GM19238 (cell line): Measurements from ENCODE around the gene IL15.
"Not testable (repeated sequence)": the region's sequence is repeated elsewhere in the genome, so short reads cannot be mapped to it uniquely, and the experiment has no call there.

ENCODE experiments used
- DNase-seq: peaks from one replicate; pipeline ENCODE4 v3.0.0; 2011; ENCODE audit warnings: low spot score; ENCODE audit not compliant: insufficient read length

Gene IL15

DNA sequence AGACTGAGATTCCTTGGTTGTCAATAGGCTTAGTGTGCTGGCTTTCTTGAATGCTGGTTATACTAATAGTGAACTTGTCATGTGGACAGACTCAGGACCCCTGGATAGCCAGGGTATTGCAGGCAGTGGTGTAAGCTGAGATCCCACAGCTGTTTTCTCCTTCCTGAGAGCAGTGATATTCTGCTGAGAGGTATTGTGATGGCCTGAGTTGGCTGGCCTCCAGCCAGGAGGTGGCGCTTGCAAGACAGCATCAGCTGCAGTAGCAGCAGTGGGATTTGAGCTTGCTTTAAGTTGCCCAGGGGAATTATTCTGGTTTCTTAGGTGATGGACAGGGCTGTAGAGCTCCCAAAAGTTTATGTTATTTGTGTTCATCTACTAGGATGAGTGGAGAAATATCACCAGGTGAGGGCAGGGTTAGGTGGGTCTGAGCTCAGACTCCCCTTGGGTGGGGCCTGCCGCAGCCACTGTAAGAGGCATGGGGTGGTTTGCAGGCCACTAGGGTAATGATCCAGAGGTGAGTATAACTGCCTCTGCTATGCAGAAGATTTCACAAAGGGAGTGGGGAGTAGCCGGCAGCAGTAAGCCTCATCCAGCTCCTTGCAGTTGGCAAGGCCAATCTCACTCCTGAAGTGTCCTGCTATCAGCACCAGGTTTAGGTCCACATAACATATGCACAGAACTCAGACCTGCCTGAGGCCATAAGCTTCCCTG, 66.2 kb downstream of the IL15 start:
- no peak for DNase-seq

DNA sequence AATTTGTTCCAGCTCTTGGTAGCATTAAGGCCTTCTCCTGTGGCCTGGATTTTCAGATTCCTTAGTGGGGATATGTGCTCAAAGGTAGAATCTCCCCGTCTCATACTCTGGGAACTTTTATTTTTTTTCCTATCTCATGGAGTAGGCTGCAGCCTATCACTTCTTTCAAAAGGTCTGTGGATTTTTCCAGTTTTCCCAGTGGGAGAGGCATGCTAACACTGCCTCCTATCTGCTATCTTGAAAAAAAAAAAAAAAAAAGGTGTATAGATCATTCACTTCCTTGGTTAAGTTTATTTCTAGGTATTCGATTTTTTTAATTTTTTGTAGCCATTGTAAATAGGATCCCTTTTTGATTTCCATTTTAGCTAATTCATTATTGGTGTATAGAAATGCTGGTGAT, 67.1 kb downstream of the IL15 start:
- no peak for DNase-seq

DNA sequence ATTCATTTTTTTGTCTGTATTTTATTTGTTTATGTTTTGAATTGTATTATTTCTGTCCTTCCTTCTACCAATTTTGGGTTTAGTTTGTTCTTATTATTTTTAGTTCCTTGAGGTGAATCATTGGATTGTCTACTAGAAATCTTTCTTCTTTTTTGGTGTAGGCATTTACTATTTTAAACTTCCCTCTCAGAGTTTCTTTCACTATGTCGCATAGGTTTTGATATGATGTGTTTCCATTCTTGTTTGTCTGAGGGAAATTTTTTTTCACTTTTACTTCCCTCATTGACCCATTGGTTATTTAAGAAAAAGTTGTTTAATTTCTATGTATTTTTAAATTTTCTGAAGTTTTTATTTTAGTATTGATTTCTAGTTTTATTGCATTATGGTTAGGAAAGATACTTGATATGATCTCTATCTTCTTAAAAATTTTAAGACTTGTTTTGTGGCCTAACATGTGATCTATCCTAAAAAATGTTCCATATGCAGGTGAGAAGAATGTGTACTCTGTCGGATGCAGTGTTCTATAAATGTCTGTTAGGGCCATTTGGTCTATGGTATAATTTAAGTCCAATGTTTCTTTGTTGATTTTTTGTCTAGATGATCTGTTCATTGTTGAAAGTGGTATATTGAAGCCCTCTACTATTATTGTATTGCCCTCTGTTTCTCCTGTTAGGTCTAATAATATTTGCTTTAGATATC, 68.8 kb downstream of the IL15 start:
- DNase-seq, result no peak

DNA sequence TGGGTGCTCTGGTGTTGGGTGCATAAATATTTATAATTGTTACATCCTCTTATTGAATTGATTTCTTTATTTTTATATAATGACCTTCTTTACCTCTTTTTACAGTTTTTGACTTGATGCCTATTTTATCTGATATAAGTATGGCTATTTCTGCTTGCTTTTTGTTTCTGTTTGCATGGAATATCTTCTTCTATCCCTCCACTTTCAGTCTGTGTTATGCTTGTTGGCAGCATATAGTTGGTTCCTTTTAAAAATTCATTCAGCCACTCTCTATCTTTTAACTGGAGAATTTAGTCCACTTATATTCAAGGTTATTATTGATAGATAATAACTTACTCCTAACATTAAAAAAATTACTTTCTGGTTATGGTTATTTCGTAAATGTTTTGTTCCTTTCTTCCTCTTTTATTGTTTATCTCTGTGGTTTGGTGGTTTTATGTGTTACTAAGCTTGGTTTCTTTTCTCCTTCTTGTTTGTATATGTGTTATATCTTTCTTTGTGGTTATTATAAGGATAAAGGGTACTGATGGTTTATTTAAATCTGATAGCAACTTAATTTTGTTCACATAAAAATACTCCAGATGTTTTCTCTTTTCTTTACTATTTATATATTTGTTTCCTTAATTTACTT, 69.5 kb downstream of the IL15 start:
- DNase-seq, result no peak

DNA sequence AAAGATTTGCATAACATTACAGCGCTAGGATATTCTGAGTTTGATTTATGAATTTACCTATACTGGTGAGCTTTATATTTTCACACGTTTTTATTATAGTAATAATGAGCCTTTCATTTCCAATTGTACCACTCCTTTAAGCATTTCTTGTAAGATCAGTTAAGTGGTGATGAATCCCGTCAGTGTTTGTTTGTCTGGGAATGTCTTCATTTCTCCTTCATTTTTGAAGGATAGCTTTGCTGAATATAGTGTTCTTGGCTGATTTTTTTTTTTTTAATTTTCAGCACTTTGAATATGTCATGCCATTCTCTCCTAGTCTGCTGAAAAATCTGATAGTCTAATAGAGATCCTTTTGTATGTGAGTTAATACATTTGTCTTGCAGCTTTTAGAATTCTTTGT, 70.1 kb downstream of the IL15 start:
- DNase-seq, result no peak

DNA sequence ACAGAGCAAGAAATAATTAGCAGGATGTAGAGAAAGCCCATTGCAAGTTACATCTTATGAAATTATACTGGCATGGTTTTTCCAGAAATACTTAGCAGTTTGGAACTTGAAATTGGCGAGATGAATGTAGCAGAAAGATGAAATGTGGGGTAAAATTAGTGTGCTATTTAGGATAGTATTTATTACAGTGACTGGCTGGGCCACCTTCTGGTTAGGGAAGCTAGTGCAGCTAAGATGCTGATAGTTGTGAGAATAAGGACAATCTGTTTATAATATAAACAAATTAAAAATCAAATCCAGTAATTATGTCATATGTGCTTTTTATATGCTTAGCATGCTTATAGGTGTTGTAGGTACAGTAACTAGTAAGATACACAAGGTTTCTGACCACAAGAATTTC, 74.8 kb downstream of the IL15 start:
- no peak for DNase-seq

DNA sequence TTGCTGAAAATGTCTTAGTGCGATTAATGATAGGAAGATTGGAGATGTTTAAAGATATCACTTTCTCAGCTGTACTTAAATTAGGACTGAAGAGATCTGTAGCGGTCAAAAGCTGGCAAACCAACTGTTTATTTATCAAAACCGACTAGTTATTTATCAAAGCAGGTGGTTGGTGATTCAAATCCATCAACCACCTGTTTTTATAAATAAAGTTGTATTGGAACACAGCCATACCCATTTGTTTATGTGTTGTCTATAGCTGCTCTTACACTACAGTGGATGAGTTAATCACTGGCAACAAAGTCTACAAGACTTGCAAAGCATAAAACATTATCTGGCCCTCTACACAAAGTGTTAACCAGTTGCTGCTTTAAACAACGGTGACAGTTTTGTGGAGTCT, 76.8 kb downstream of the IL15 start:
- no peak for DNase-seq

- DNase-seq, result no peak
Observed at GRCh38 chr4:141713771-141714445, 77.5 kb downstream of the IL15 start.

DNA sequence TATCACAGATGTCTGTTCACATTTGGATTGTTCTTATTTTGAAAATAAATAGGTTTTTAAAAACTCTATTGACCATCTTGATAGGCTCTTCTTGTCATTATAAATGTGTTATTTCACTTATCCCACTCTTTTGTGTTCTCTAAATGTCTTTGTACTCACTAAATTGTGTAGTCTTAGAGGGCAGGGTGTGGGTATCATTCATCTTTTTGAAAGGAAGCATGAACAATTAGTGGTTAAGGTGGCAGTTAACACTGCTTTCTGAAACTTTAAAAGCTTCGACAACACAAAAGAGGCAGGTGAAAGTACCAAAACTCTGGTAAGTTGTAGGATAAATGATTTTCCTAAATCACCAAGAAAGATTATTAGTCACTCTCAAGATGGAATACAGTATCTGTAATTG, 83.2 kb downstream of the IL15 start:
- DNase-seq, result no peak

GRCh38 chr4:141721174-141721573, 84.8 kb downstream of the IL15 start:
- DNase-seq, result no peak

- no peak for DNase-seq
Observed at GRCh38 chr4:141724646-141725045, 88.3 kb downstream of the IL15 start.

DNA sequence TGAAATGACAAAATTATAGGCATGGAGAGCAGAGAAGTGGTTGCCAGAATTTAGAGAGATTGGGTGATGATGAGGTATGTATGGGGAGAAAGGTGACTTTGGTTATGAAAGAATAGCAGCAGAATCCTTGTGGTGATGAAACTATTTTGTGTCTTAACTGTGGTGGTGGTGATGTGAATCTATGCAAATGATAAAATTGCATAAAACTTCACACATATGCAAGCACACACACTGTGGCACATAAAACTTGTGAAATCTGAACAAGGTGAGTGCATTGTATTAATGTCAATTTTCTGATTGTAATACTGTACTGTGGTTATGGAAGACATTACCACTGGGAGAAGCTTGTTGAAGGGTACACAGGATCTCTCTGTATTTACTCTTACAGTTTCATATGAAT, 91.0 kb downstream of the IL15 start:
- no peak for DNase-seq

DNA sequence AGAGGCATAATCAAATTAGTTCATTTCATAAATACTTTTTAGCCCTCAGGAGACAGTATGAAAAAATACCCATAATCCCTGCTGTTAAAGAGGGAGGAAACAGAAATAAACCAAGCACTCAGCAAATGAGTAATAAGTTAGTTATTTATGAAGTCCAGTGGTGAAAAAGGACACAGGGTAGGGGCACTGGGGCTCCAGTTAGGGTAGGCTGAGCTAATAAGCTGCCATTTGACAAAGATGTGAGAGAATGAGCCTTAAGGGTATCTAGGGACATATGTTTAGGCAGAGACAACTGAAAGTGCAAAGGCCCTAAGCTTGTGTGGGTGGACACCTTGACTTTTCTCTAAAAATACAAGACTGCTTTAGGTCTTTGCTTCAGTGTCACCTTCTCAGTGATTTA, 94.4 kb downstream of the IL15 start:
- DNase-seq, result no peak

- no peak for DNase-seq
Observed at GRCh38 chr4:141731481-141731880, 95.1 kb downstream of the IL15 start.

DNA sequence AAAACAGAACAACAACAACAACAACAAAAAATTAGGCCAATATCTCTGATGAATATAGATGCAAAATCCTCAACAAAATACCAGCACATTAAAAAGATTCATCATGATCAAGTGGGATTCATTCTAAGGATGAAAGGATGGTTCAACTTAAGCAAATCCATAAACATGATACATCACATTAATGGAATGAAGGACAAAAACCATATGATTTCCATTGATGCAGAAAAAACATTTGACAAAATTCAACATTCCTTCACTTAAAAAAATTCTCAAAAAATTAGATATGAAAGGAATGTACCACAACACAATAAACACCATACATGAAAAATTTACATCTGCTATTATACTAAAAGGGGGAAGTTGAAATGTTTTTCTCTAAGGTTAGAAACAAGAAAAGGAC, 103.3 kb downstream of the IL15 start:
- DNase-seq, result no peak

- no peak for DNase-seq
Observed at GRCh38 chr4:141746026-141746425, 109.6 kb downstream of the IL15 start.

- DNase-seq, result not testable (repeated sequence)
Observed at GRCh38 chr4:141751806-141752205, 115.4 kb downstream of the IL15 start.

GRCh38 chr4:141757287-141757686, 120.9 kb downstream of the IL15 start:
- no peak for DNase-seq

DNA sequence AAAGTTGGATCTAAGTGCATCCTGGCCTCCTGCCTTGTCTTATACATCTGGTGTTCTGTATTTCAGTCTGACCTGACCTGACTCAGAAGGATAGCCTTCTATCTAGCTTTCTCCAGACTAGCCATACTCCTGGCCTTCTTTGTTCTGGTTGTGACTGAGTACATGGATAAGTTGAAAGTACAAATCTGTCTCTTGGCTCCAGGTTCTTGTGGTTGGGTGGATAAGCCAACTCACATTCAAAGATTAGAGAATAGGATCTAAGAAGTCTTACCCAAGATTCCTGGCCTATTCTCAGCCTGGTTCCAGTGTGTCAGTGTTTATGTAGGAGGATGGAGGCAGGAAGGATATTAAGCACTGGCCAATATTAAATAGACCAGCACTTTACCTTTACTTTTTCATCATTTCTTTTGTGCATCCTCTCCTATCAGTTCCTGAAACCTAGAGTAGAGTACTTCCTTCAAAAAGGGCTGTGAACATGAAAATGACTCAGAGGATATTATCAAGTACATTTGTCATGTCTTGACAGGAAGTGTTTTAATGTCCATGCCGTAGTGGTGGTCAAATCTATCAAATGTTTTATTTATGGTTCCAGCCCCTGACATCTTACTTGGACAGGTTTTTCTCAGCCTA, 123.5 kb downstream of the IL15 start:
- DNase-seq, result no peak

DNA sequence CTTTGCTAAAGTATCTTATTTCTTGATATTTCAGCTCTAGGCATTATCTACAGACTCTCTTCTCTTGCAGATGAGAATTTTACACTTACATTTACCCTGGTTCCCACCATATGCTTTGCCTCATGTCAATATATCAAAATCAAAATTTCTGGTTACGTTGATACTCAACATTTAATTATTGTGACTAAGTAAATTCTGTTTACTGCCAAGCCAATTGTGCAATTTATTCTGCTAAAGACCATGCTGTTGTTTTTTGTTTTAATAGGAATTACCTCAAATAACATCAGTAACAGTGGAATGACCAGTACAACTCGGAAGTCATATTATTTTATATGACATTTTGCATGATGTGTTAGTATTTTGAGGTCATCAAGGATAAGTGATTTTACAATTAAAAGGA, 125.5 kb downstream of the IL15 start:
- DNase-seq, result no peak

- DNase-seq, result no peak
Observed at GRCh38 chr4:141763374-141763773, 127.0 kb downstream of the IL15 start.

- DNase-seq, result no peak
Observed at GRCh38 chr4:141768954-141769353, 132.6 kb downstream of the IL15 start.
